SK-N-SH treated with all-trans-retinoic acid at 6 μM for 48 hours (cell line): Measurements from ENCODE around the gene TMEM125.

Experiments
- CREB5 ChIP-seq: fragments of 250-450 bp; sonication (Bioruptor Pico); IDR thresholded peaks from 2 replicates; pipeline ENCODE4 v1.5.1; 2020; ENCODE audit warnings: low read depth, mild to moderate bottlenecking, moderate library complexity
- GLIS3 ChIP-seq: fragments of 250-450 bp; sonication (Bioruptor Pico); IDR thresholded peaks from 2 replicates; pipeline ENCODE4 v1.5.0; 2020; ENCODE audit warnings: mild to moderate bottlenecking, moderate library complexity
- ISL1 ChIP-seq: fragments of 250-450 bp; sonication (Bioruptor Pico); IDR thresholded peaks from 2 replicates; pipeline ENCODE4 v2.1.2; 2022; ENCODE audit warnings: mild to moderate bottlenecking, moderate library complexity
- POU6F1 ChIP-seq: fragments of 250-450 bp; sonication (Bioruptor Pico); IDR thresholded peaks from 2 replicates; pipeline ENCODE4 v1.8.0; 2021; ENCODE audit warnings: low read depth, mild to moderate bottlenecking, moderate library complexity, borderline replicate concordance
- TCF4 ChIP-seq: fragments of 250-450 bp; sonication (Bioruptor Pico); IDR thresholded peaks from 2 replicates; pipeline ENCODE4 v1.8.0; 2021; ENCODE audit warnings: mild to moderate bottlenecking, moderate library complexity, borderline replicate concordance
- TOX ChIP-seq: fragments of 250-450 bp; sonication (Bioruptor Pico); IDR thresholded peaks from 2 replicates; pipeline ENCODE4 v1.8.0; 2021; ENCODE audit warnings: mild to moderate bottlenecking, moderate library complexity, borderline replicate concordance
- ZC3H10 ChIP-seq: fragments of 250-450 bp; sonication (Bioruptor Pico); IDR thresholded peaks from 2 replicates; pipeline ENCODE4 v1.5.1; 2021; ENCODE audit warnings: mild to moderate bottlenecking, moderate library complexity
- ZFP3 ChIP-seq: fragments of 250-450 bp; sonication (Bioruptor Pico); IDR thresholded peaks from 2 replicates; pipeline ENCODE4 v1.5.0; 2020; ENCODE audit warnings: mild to moderate bottlenecking, moderate library complexity
- ZFP30 ChIP-seq: fragments of 450-650 bp; formaldehyde crosslinking; IDR thresholded peaks from 2 replicates; pipeline ENCODE4 v1.5.0; 2022; ENCODE audit warnings: mild to moderate bottlenecking, moderate library complexity
- ZNF8 ChIP-seq: fragments of 450-650 bp; formaldehyde crosslinking; IDR thresholded peaks from 2 replicates; pipeline ENCODE4 v1.5.0; 2020; ENCODE audit warnings: mild to moderate bottlenecking, moderate library complexity

- TF ChIP-seq ZFP30 (CRISPR knock-in tag), result no peak
- no peak for TF ChIP-seq ZC3H10
- TF ChIP-seq TOX (CRISPR knock-in tag), result no peak
- no peak for TF ChIP-seq ZNF8
- TF ChIP-seq TCF4 (CRISPR knock-in tag), result no peak
- no peak for TF ChIP-seq GLIS3 (CRISPR knock-in tag)
- TF ChIP-seq ISL1 (CRISPR knock-in tag), result no peak
- TF ChIP-seq ZFP3 (CRISPR knock-in tag), result no peak
- no peak for TF ChIP-seq POU6F1 (CRISPR knock-in tag)
- TF ChIP-seq CREB5 (CRISPR knock-in tag), result no peak
Observed at GRCh38 chr1:43256675-43257570, 12.9 kb upstream of the TMEM125 start.
